ENCODE measurements around the gene CLTC.

DNA sequence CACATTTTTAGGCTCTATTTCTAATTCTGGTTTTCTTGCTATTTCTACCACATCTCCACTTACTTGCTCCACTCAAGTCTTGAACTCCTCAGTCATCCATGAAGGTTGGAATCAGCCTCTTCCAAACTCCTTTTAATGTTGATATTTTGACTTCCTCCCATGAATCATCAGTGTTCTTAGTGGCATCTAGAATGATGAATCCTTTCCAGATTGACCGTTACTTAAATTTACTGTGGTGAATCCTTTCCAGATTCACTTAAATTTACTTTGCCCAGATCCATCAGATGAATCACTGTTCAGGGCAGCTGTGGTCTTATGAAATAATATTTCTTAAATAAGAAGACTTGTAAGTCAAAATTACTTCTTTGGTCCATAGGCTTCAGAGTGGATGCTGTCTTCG lies 32.4 kb downstream of the CLTC start:
- TF ChIP-seq, protein P1, sequence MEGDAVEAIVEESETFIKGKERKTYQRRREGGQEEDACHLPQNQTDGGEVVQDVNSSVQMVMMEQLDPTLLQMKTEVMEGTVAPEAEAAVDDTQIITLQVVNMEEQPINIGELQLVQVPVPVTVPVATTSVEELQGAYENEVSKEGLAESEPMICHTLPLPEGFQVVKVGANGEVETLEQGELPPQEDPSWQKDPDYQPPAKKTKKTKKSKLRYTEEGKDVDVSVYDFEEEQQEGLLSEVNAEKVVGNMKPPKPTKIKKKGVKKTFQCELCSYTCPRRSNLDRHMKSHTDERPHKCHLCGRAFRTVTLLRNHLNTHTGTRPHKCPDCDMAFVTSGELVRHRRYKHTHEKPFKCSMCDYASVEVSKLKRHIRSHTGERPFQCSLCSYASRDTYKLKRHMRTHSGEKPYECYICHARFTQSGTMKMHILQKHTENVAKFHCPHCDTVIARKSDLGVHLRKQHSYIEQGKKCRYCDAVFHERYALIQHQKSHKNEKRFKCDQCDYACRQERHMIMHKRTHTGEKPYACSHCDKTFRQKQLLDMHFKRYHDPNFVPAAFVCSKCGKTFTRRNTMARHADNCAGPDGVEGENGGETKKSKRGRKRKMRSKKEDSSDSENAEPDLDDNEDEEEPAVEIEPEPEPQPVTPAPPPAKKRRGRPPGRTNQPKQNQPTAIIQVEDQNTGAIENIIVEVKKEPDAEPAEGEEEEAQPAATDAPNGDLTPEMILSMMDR (conservative IDR thresholded peaks at IDR 0.05): no peak
- no peak for TF ChIP-seq EZH2 (IDR thresholded peaks at IDR 0.05; ENCODE audit: low read depth)
